ENCODE measurements around the gene MGMT. TPM values are rescaled to one million over a fixed set of nuclear protein-coding genes. Genes with fewer than 3 reads are reported as not detected.

The MGMT gene
- polyA plus RNA-seq, 1 experiment = 10.9 TPM

- DNase-seq (ENCODE audit: low read depth, low spot score) = no peak
- Histone ChIP-seq H3K27me3 (ENCODE audit: control insufficient read depth, insufficient read depth, low read length) (no peaks in the 10 kb centered on the region), H3K4me3 (ENCODE audit: low read depth, low read length) (no peak overlapping the region), H3K9me3 (ENCODE audit: control insufficient read depth, insufficient read depth, low read length) (peaks cover 15% of the 10 kb centered on the region), H3K27ac (ENCODE audit: low read depth, low read length) (no peak overlapping the region)
- CTCF ChIA-PET = no interaction called here
- no peak for TF ChIP-seq CTCF (IDR thresholded peaks at IDR 0.05; ENCODE audit: low read depth, low read length)
- POLR2A ChIA-PET = no interaction called here
Measured at GRCh38 chr10:129683519-129683918, 216.5 kb downstream of the MGMT start.

GRCh38 chr10:129683920-129684319 lies 216.9 kb downstream of the MGMT start:
- DNase-seq (ENCODE audit: low read depth, low spot score) = no peak
- Histone ChIP-seq H3K4me3 (ENCODE audit: low read depth, low read length) (no peak overlapping the region), H3K27ac (ENCODE audit: low read depth, low read length) (no peak overlapping the region), H3K9me3 (ENCODE audit: control insufficient read depth, insufficient read depth, low read length) (peaks cover 12% of the 10 kb centered on the region), H3K27me3 (ENCODE audit: control insufficient read depth, insufficient read depth, low read length) (no peaks in the 10 kb centered on the region)
- no peak for TF ChIP-seq CTCF (IDR thresholded peaks at IDR 0.05; ENCODE audit: low read depth, low read length)
- ChIA-PET POLR2A (no interaction called here), CTCF (no interaction called here)

- no peak for TF ChIP-seq CTCF (IDR thresholded peaks at IDR 0.05; ENCODE audit: low read depth, low read length)
- no peak overlapping the region for H3K4me3 ChIP-seq (ENCODE audit: low read depth, low read length)
- H3K27me3 ChIP-seq (ENCODE audit: control insufficient read depth, insufficient read depth, low read length) = no peaks in the 10 kb centered on the region
- H3K9me3 ChIP-seq (ENCODE audit: control insufficient read depth, insufficient read depth, low read length) = peaks cover 10% of the 10 kb centered on the region
- no peak overlapping the region for H3K27ac ChIP-seq (ENCODE audit: low read depth, low read length)
- no peak for DNase-seq (ENCODE audit: low read depth, low spot score)
- ChIA-PET POLR2A (no interaction called here), CTCF (no interaction called here)
Measured at GRCh38 chr10:129685271-129685670, 218.2 kb downstream of the MGMT start.

GRCh38 chr10:129689671-129690071 lies 222.6 kb downstream of the MGMT start:
- ChIA-PET POLR2A (no interaction called here), CTCF (no interaction called here)
- no peak for TF ChIP-seq CTCF (IDR thresholded peaks at IDR 0.05; ENCODE audit: low read depth, low read length)
- Histone ChIP-seq H3K9me3 (ENCODE audit: control insufficient read depth, insufficient read depth, low read length) (peaks cover 26% of the 10 kb centered on the region), H3K27ac (ENCODE audit: low read depth, low read length) (no peak overlapping the region), H3K4me3 (ENCODE audit: low read depth, low read length) (no peak overlapping the region), H3K27me3 (ENCODE audit: control insufficient read depth, insufficient read depth, low read length) (no peaks in the 10 kb centered on the region)
- DNase-seq (ENCODE audit: low read depth, low spot score) = no peak

GRCh38 chr10:129690248-129691070 lies 223.4 kb downstream of the MGMT start:
- no peak for TF ChIP-seq CTCF (IDR thresholded peaks at IDR 0.05; ENCODE audit: low read depth, low read length)
- no peaks in the 10 kb centered on the region for H3K27me3 ChIP-seq (ENCODE audit: control insufficient read depth, insufficient read depth, low read length)
- H3K4me3 ChIP-seq (ENCODE audit: low read depth, low read length) = no peak overlapping the region
- H3K27ac ChIP-seq (ENCODE audit: low read depth, low read length) = no peak overlapping the region
- CTCF ChIA-PET = interaction anchor here (0.6 kb wide), 1 partner anchor 556 kb away, joined by 3 read pairs; no protein-coding TSS in a partner anchor
- no peak for DNase-seq (ENCODE audit: low read depth, low spot score)
- peaks cover 23% of the 10 kb centered on the region for H3K9me3 ChIP-seq (ENCODE audit: control insufficient read depth, insufficient read depth, low read length)
- POLR2A ChIA-PET = no interaction called here
